ENCODE results near the gene NEDD4.
"Not testable (repeated sequence)": the region's sequence is repeated elsewhere in the genome, so short reads cannot be mapped to it uniquely, and the experiment has no call there.

Gene NEDD4

DNA sequence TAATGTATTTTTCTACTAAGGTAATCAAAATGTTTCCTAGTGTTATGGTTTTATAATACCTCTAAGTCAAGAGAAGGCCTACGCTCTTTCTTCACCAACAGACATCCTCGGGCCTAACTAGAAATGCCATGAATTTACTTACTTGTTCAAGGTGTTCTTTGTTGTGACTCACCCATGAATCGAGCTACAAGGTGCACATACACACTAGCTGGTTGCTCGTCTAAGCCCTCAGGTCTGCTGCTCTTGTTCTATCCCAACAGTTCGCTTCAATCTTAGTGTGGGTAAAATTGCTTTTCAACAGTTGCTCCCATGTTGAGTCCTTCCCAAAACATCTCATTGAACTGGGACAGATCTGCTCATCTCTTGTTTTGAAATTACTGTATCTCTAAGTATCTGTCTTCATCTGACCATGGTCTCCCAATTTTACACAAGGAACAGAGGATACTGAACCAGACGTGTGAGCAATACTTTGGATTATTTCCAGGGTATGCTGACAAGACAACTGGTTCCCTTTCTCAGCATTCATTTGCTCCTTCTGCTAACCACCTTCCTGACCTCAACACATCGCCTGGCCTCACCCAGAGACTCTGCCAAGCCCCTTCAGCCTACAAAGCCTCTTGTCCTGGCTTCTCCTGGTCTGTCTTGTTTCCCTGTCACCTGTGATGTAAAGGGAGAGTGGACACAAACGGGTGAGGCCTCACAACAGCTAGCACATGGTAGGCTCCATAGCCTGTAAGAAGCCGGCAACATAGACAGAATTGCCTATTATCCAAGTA is 84.2 kb downstream of the NEDD4 start:
- in situ Hi-C loops (cut with MboI; ENCODE audit: low pct_unique_long_range_greater_than_20kb, low sequenced_read_pairs): no loop called here
- DNase-seq: no peak

DNA sequence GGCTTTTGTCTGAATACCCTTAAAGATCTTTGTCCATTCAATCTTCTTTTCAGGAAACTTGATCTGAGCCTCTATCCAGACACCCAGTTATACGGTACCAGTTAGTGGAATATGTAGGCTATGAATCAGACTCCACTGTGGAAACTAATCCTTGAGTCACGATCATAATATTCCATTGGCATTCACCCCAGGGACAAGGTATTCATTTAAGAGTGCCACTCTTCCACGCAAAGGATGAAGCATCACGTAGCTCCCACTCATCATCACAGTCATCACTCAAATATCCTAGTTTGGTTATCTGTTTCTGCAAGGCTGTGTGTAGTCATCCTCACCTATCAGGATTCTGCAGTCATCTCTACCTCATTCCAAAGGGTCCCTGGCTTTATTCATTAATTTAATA is 85.6 kb downstream of the NEDD4 start:
- in situ Hi-C loops (cut with MboI; ENCODE audit: low pct_unique_long_range_greater_than_20kb, low sequenced_read_pairs): no loop called here
- no peak for DNase-seq

DNA sequence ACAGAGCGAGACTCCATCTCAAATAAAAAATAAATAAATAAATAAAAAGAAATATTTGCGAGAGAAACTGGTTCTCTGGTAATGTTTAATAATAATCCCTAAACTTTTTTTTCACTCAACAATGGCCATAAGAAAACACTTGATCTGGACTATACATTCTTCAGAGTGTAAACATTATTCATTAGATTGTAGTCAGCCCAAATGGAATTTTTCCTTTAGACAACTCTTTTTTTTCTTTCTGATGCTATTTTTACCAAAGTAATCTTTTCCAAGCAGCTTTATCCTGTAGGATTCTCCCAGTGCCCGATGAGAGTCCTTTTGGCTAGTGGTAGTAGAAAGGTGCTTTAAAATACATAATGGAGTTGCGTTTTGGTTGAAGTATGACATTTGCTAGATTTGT is 90.4 kb downstream of the NEDD4 start:
- no peak for DNase-seq
- in situ Hi-C loops (cut with MboI; ENCODE audit: low pct_unique_long_range_greater_than_20kb, low sequenced_read_pairs): no loop called here

DNA sequence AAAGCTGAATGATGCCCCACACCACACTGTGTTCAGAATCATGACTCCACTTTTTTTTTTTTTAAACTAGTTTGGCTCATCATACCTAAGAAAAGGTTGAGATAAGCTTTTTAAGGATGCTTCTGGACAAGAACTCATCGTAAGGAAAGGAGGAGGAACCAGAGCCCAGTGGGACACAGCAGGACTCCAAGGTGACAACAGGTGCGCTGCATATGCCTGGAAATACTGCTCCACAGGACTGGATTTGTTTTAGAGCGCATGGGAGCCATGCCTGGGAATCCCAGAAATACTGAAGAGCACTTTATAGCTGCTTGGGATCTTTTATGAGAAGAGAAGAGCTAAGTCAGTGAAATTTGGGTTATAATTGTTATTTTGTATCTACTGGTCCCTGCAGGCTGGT is 93.4 kb downstream of the NEDD4 start:
- in situ Hi-C loops (cut with MboI; ENCODE audit: low pct_unique_long_range_greater_than_20kb, low sequenced_read_pairs): no loop called here
- DNase-seq: no peak

DNA sequence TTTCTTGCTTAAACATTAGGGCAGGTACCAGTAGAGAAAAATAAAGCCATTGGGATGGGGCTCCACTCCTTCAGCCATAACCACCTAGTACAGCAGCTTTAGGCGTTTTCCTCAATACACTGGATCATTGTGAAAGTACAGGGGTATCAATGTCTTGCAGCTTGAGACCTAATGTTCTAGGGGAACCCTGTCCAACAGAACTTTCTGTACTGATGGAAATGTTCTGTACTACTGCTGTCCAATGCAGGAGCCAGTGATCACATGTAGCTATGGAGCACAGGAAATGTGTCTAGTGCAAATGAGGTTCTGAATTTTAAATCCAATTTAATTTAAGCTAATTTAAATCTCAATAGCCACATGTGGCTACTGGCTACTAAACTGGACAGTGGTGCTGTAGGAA is 93.9 kb downstream of the NEDD4 start:
- in situ Hi-C loops (cut with MboI; ENCODE audit: low pct_unique_long_range_greater_than_20kb, low sequenced_read_pairs): no loop called here
- DNase-seq: no peak

DNA sequence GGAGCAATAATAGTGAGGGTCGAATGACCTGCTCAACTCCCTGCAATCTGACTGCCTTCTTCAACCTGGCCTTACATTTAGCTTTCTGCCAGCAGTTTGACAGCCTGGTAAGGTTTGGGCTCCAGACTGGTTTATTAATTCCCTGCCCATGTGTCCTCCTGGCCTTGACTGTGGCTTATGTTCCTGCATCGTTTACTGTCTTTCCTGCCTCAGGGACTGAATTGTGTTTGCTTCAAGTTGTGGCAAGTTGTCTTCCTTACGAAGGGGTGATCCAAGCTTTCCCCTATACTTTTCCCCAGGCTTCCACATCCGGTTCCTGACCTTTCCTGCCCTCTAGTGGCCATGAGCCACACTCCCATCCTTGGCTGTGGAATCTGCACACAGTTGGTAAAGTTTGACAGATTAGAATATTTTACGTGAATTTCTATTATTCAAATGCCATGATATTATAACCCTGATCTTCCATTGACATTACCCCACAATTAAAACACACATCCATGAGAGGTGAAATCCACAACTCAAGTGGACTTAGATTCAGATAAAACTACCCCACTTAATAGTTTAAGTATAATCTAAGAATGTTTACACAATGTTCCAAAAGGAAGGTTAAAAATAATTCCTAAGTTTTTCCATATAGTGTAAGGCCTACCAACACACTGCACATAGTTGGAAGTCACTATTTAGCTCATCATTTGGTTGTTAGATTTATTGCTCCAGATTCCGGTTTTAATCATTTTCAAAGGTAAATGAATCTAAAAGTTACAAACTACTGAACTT is 95.7 kb downstream of the NEDD4 start:
- DNase-seq: peak; percentile 56
- in situ Hi-C loops (cut with MboI; ENCODE audit: low pct_unique_long_range_greater_than_20kb, low sequenced_read_pairs): no loop called here

DNA sequence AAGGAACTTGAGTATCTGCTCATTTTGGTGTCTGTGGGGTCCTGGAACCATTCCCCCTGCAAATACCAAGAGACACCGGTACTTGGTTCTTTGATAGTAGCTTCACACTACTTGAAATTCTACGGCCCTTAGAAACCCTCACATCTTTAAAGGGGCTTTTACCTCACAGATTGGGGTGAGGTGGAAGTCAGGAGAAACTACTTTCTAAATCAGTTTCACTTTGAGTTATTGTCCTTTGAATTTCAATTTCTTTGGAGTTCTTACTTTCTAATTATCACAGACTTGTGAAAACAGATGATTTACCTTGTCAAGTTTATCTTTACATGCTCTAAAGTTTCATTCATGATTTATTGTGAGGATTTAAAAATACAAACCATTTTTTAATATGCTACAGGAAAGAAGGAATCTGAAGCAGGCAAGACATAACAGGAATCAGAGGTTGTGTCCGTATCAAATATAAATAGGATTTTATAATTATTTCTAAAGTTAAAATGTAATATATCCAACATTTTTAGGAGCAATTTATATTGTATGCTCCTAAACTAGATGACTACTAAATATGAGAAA is 98.9 kb downstream of the NEDD4 start:
- in situ Hi-C loops (cut with MboI; ENCODE audit: low pct_unique_long_range_greater_than_20kb, low sequenced_read_pairs): no loop called here
- DNase-seq: no peak

DNA sequence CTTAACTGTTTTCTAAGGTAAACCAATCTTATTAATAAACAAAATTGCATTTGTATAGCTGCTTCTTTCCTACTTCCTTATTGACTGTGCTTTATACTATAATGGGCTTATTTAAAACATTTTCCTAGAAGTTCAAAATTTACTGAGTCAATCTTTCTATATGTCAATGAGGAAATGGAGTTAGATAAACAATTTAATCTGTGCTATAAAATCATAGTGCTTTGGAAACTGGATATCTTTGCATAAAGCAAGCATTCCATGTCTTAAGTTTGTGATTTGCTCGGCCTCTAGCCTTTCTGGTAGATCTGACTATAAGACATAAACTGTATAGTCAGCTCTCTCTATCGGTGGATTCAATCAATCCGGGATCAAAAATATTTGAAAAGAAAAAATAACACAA is 99.6 kb downstream of the NEDD4 start:
- in situ Hi-C loops (cut with MboI; ENCODE audit: low pct_unique_long_range_greater_than_20kb, low sequenced_read_pairs): no loop called here
- DNase-seq: no peak

DNA sequence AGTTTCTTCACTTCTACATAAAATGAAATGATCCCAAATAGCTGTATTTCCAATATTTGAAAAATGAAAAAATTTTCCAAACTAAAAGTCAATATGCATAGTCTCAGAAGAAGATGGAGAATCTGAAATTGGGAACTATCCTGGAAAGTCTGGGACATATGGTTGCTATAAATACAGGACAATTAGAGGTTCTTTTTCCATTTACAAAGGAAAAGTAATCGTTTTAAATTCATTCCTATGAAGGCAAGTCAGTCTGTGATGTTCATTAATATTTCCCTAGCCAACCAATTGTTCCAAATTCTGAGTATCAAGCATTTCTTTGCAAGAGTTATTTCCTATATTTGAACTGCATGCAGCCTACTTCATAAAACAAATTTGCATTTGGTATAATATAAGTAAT is 102.2 kb downstream of the NEDD4 start:
- in situ Hi-C loops (cut with MboI; ENCODE audit: low pct_unique_long_range_greater_than_20kb, low sequenced_read_pairs): no loop called here
- no peak for DNase-seq

DNA sequence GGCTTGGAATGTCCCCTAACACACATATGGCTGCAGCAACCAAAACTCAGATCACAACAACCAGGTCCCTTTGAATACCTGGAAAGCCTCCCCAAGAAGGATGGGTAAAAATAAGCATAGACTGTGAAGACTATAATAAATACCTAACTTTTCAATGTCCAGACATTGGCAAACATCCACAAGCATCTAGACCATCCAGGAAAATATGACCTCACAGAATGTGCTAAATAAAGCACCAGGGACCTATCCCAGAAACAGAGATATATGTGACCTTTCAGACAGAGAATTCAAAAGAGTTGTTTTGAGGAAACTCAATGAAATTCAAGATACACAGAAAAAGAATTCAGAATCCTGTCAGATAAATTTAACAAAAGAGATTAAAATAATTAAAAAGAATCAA is 109.2 kb downstream of the NEDD4 start:
- in situ Hi-C loops (cut with MboI; ENCODE audit: low pct_unique_long_range_greater_than_20kb, low sequenced_read_pairs): no loop called here
- no peak for DNase-seq

DNA sequence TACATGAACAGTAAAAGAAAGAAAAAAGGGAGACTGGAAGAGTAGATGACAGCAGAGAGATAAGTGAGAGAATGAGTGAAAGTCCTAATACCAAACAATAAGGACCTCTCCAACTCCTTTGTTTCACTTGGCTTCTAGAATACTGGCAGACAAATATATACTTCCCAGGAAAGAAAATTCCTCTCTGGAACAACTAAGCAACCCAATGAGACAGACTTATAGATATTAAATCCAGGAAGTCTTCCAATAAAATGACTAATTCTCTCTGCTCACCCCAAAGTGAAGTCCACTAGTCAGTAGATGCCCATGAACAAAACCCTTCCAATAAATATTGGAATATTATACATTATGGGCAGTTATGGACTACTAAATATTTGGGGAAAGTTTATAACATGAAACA is 114.2 kb downstream of the NEDD4 start:
- in situ Hi-C loops (cut with MboI; ENCODE audit: low pct_unique_long_range_greater_than_20kb, low sequenced_read_pairs): no loop called here
- DNase-seq: no peak

DNA sequence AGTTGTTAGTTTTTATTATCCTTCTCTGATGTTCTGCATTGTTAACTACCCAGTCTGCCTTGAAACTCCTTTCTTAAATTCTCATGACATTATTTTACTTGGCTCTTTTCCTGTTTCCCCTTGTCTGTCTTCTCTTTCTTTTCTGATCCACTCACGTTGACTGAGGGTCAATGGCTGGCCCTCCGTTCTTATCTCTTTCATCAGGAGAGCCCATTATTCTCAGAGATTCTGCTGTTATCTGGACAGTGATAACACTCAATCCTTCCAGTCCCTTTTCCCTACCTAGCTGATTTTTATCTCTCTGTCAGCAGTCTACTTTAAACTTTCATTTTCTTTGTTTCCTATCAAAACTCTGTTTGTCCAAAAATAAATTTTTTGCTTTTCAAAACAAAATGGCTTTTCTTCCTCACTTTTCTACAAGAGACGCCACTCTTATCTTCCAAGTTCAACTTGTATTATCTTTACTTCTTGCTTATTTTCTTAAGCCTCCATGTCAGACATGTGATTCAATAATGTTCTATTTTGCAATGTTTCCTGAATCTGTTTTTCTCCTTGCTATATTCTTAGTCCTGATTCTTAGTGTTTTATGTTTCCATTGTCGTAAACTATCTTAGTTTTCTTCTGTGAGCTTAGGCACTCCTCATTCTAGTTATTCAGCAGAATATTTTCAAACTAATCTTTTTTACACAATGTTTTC is 120.2 kb downstream of the NEDD4 start:
- no peak for DNase-seq

DNA sequence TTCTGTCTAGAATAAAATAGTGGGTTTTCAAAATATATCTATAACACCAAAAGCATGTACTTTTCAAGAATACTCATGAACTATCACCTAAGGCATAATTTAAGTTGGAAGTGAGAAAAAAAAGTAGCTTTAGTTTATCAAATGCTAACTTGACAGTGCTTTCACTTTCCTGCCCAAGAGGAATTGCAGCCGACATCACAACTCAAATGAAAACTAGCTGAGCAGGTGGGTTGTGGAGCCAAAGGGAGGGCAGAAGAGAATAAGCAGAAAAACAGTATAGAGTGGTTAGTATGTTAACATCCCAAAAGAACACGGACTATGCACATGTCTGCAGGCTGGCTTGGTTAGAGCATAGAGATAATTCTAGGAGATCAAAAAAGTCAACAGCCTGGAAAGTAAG is 120.9 kb downstream of the NEDD4 start:
- in situ Hi-C loops (cut with MboI; ENCODE audit: low pct_unique_long_range_greater_than_20kb, low sequenced_read_pairs): no loop called here
- no peak for DNase-seq

More for the DNA sequence above, 120.2 kb downstream of the NEDD4 start:
- in situ Hi-C loops (cut with MboI; ENCODE audit: low pct_unique_long_range_greater_than_20kb, low sequenced_read_pairs): no loop called here

DNA sequence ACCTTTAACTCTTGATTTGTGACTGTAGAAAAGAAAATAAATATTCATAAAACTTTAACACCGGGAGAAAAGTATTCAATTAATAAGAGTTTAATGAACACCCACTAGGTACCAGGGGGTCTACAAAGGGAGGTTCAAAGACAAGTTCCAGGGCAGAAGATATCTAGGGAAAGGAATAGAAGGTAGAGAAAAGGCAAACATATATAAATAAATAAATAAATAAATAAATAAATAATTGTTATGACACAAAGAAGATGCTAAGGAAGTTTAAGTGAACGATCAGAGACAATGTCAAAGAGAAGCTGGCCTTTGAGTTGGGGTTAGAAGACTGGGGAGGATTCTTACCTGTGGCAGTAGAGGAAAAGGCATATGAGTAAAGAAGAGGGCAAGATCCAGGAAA is 123.8 kb downstream of the NEDD4 start:
- DNase-seq: no peak
- in situ Hi-C loops (cut with MboI; ENCODE audit: low pct_unique_long_range_greater_than_20kb, low sequenced_read_pairs): no loop called here

DNA sequence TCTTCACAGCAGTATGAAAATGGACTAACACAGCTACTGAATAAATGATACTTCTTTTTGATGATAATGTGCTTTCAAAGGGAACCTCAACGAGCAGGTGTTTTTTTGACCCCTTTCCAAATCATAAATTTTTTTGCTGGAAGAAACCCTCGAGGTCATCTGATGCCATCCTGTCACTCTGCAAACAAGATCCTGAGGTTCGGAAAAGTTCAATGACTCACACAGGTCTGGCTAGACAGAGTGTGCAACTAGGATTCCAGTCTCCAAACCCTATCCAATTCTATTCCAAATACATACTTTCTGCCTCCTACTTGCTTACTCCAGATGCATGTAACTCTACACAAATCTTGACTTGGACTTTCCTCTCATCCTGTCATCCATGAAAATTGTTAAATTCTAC is 124.7 kb downstream of the NEDD4 start:
- in situ Hi-C loops (cut with MboI; ENCODE audit: low pct_unique_long_range_greater_than_20kb, low sequenced_read_pairs): no loop called here
- no peak for DNase-seq

DNA sequence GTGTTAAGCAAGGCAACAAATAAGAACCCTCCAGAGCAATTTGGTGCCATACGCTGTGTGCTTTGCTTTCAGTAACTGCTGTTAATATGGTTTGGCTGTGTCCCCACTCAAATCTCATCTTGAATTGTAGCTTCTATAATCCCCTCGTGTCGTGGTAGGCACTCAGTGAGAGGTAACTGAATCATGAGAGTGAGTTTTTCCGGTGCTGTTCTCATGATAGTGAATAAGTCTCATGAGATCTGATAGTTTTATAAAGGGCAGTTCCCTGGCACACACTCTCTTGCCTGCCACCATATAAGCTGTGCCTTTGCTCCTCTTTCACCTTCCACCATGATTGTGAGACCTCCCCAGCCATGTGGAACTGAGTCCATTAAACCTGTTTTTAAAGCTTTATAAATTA is 125.1 kb downstream of the NEDD4 start:
- in situ Hi-C loops (cut with MboI; ENCODE audit: low pct_unique_long_range_greater_than_20kb, low sequenced_read_pairs); DNase-seq: not testable (repeated sequence)

DNA sequence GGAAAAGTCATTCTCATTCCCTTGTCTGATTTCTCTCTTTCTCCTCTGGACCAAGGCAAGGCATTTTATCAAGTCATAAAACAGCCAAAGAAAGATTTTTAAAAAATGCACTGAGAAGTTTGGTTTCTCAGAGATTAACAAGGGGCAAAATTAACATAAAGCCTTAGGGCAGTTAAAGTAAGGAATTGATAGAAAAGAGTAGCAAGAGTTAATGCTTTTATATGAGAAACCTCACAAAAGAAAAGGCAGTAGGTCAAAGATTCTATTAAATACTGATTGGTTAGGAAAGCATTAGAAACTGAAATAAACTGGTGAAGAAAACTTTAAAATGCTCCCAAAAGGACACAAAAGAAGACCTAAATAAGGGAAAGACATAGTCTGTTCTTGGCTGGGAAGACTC is 129.5 kb downstream of the NEDD4 start:
- DNase-seq: no peak
- in situ Hi-C loops (cut with MboI; ENCODE audit: low pct_unique_long_range_greater_than_20kb, low sequenced_read_pairs): no loop called here

DNA sequence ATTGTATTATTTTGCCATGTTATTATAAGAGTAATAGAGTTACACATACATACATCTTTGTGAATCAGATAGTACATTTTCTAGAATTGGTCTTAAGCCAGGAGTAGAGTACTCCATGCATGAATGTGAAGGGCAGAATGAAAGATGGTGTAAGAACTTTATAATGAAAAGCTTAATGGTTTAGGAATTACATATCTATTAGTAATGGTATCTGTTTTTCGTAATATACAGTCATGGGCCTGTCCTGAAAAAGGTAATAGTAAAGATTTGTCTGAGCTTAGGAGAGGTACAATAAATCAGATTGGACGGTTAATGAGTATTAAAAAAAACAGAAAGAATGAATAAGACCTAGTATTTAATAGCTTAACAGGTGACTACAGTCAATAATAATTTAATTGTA is 132.3 kb downstream of the NEDD4 start:
- in situ Hi-C loops (cut with MboI; ENCODE audit: low pct_unique_long_range_greater_than_20kb, low sequenced_read_pairs): no loop called here
- no peak for DNase-seq

DNA sequence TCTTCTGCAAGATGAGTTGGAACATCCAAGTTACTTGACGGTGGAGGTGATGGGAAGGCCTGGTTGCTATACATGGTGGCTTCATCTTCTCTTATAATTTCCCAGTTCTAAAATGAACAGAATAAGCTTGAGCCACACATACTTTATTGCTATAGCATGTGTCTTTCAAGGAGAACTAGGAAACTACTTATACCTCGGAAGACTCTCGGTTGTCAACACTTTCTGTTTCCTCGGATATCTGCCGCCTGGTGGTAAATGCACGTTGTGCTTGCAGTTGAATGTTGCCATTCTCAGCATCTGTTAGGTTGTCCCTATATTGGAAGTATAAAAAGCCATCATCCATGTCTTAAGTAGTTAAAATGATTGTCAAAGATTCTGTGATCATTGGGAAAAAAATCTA is 132.9 kb downstream of the NEDD4 start:
- in situ Hi-C loops (cut with MboI; ENCODE audit: low pct_unique_long_range_greater_than_20kb, low sequenced_read_pairs): no loop called here
- DNase-seq: no peak

DNA sequence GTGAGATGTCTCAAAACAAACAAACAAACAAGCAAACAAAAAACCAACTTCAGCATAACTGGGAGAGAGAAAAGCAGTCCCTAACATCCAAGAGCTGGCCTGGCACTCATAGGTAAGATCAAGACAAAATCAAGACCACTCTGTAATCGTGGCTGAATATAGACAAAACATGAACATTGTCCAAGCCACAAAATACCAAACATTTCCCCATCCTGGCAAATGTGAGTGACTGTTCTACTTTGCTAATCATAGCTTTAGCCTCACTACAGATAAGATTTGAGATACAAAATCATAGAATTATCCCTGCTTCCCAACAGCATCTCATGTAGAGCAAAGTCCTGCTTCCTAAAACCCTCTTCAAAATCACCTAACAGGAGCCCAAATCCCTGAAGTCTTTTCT is 133.7 kb downstream of the NEDD4 start:
- in situ Hi-C loops (cut with MboI; ENCODE audit: low pct_unique_long_range_greater_than_20kb, low sequenced_read_pairs): no loop called here
- DNase-seq: no peak
